SK-N-SH treated with all-trans-retinoic acid at 6 μM for 48 hours (cell line): ENCODE measurements around the gene QKI.

Experiments
- ARNTL ChIP-seq: fragments of 450-650 bp; formaldehyde crosslinking; IDR thresholded peaks from 2 replicates; pipeline ENCODE4 v1.5.0; 2020; ENCODE audit warnings: low read depth, mild to moderate bottlenecking, moderate library complexity, borderline replicate concordance
- CSDC2 ChIP-seq: fragments of 250-450 bp; sonication (Bioruptor Pico); IDR thresholded peaks from 2 replicates; pipeline ENCODE4 v1.5.0; 2020; ENCODE audit warnings: mild to moderate bottlenecking, moderate library complexity
- ESRRG ChIP-seq: fragments of 250-450 bp; sonication (Bioruptor Pico); IDR thresholded peaks from 2 replicates; pipeline ENCODE4 v1.6.1; 2021; ENCODE audit warnings: mild to moderate bottlenecking
- RARB ChIP-seq: fragments of 250-450 bp; sonication (Bioruptor Pico); IDR thresholded peaks from 2 replicates; pipeline ENCODE4 v1.8.0; 2021; ENCODE audit warnings: mild to moderate bottlenecking, moderate library complexity
- ZFP3 ChIP-seq: fragments of 250-450 bp; sonication (Bioruptor Pico); IDR thresholded peaks from 2 replicates; pipeline ENCODE4 v1.5.0; 2020; ENCODE audit warnings: mild to moderate bottlenecking, moderate library complexity
- ZNF70 ChIP-seq: fragments of 450-650 bp; formaldehyde crosslinking; IDR thresholded peaks from 2 replicates; pipeline ENCODE4 v1.5.0; 2020; ENCODE audit warnings: mild to moderate bottlenecking, moderate library complexity
- ZNF8 ChIP-seq: fragments of 450-650 bp; formaldehyde crosslinking; IDR thresholded peaks from 2 replicates; pipeline ENCODE4 v1.5.0; 2020; ENCODE audit warnings: mild to moderate bottlenecking, moderate library complexity
- TF ChIP-seq, protein P1 (sequence below): fragments of 250-450 bp; sonication (Bioruptor Pico); IDR thresholded peaks from 2 replicates; pipeline ENCODE4 v1.8.0; 2020; ENCODE audit warnings: mild to moderate bottlenecking, moderate library complexity, borderline replicate concordance
- TF ChIP-seq, protein P2 (sequence below): fragments of 250-450 bp; sonication (Bioruptor Pico); IDR thresholded peaks from 2 replicates; pipeline ENCODE4 v1.5.1; 2020; ENCODE audit warnings: low read depth, mild to moderate bottlenecking, moderate library complexity

GRCh38 chr6:163406830-163407229 lies 7.7 kb upstream of the QKI start:
- TF ChIP-seq ARNTL (CRISPR knock-in tag) (no peak), ZNF70 (CRISPR knock-in tag) (no peak), ZFP3 (CRISPR knock-in tag) (no peak), RARB (CRISPR knock-in tag) (no peak), ZNF8 (CRISPR knock-in tag) (no peak), ESRRG (CRISPR knock-in tag) (no peak), CSDC2 (CRISPR knock-in tag) (no peak)
- TF ChIP-seq, protein P1, sequence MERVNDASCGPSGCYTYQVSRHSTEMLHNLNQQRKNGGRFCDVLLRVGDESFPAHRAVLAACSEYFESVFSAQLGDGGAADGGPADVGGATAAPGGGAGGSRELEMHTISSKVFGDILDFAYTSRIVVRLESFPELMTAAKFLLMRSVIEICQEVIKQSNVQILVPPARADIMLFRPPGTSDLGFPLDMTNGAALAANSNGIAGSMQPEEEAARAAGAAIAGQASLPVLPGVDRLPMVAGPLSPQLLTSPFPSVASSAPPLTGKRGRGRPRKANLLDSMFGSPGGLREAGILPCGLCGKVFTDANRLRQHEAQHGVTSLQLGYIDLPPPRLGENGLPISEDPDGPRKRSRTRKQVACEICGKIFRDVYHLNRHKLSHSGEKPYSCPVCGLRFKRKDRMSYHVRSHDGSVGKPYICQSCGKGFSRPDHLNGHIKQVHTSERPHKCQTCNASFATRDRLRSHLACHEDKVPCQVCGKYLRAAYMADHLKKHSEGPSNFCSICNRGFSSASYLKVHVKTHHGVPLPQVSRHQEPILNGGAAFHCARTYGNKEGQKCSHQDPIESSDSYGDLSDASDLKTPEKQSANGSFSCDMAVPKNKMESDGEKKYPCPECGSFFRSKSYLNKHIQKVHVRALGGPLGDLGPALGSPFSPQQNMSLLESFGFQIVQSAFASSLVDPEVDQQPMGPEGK (CRISPR knock-in tag), result no peak
- TF ChIP-seq, protein P2, sequence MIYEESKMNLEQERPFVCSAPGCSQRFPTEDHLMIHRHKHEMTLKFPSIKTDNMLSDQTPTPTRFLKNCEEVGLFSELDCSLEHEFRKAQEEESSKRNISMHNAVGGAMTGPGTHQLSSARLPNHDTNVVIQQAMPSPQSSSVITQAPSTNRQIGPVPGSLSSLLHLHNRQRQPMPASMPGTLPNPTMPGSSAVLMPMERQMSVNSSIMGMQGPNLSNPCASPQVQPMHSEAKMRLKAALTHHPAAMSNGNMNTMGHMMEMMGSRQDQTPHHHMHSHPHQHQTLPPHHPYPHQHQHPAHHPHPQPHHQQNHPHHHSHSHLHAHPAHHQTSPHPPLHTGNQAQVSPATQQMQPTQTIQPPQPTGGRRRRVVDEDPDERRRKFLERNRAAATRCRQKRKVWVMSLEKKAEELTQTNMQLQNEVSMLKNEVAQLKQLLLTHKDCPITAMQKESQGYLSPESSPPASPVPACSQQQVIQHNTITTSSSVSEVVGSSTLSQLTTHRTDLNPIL (CRISPR knock-in tag), result no peak
